HuH-7.5 (cell line): ENCODE measurements around the gene SLC35F1.
"Not testable (repeated sequence)": the region's sequence is repeated elsewhere in the genome, so short reads cannot be mapped to it uniquely, and the experiment has no call there.

Source experiments
- DNase-seq: peaks from one replicate; pipeline ENCODE4 v3.0.0; 2011; ENCODE audit warnings: low spot score

SLC35F1 gene

GRCh38 chr6:117927866-117928265 is 20.8 kb downstream of the SLC35F1 start:
- no peak for DNase-seq

- no peak for DNase-seq
These were observed 21.8 kb downstream of the SLC35F1 start for GRCh38 chr6:117928833-117929232.

GRCh38 chr6:117929501-117929900 is 22.4 kb downstream of the SLC35F1 start:
- no peak for DNase-seq

- no peak for DNase-seq
These were observed 23.6 kb downstream of the SLC35F1 start for GRCh38 chr6:117930645-117931044.

GRCh38 chr6:117932001-117932400 is 24.9 kb downstream of the SLC35F1 start:
- DNase-seq, result no peak

GRCh38 chr6:117932676-117933075 is 25.6 kb downstream of the SLC35F1 start:
- DNase-seq, result no peak

- no peak for DNase-seq
These were observed 26.4 kb downstream of the SLC35F1 start for GRCh38 chr6:117933471-117933870.

- DNase-seq, result no peak
These were observed 31.4 kb downstream of the SLC35F1 start for GRCh38 chr6:117938311-117938995.

- DNase-seq, result no peak
These were observed 40.2 kb downstream of the SLC35F1 start for GRCh38 chr6:117947234-117947633.

- no peak for DNase-seq
These were observed 44.7 kb downstream of the SLC35F1 start for GRCh38 chr6:117951783-117952182.

GRCh38 chr6:117955684-117956256 is 48.7 kb downstream of the SLC35F1 start:
- DNase-seq, result no peak

GRCh38 chr6:117956386-117956785 is 49.3 kb downstream of the SLC35F1 start:
- DNase-seq, result no peak

GRCh38 chr6:117958536-117958935 is 51.5 kb downstream of the SLC35F1 start:
- no peak for DNase-seq

GRCh38 chr6:117960877-117961276 is 53.8 kb downstream of the SLC35F1 start:
- DNase-seq, result no peak

- no peak for DNase-seq
These were observed 54.2 kb downstream of the SLC35F1 start for GRCh38 chr6:117961301-117961700.

- DNase-seq, result not testable (repeated sequence)
These were observed 58.7 kb downstream of the SLC35F1 start for GRCh38 chr6:117965763-117966162.

- no peak for DNase-seq
These were observed 64.6 kb downstream of the SLC35F1 start for GRCh38 chr6:117971637-117972036.

- DNase-seq, result no peak
These were observed 68.0 kb downstream of the SLC35F1 start for GRCh38 chr6:117974914-117975627.

GRCh38 chr6:117976030-117976651 is 69.1 kb downstream of the SLC35F1 start:
- peak; percentile 7 for DNase-seq

- DNase-seq, result no peak
These were observed 78.9 kb downstream of the SLC35F1 start for GRCh38 chr6:117985916-117986315.

- no peak for DNase-seq
These were observed 79.3 kb downstream of the SLC35F1 start for GRCh38 chr6:117986396-117986795.

- no peak for DNase-seq
These were observed 82.0 kb downstream of the SLC35F1 start for GRCh38 chr6:117989086-117989485.

GRCh38 chr6:117990151-117990550 is 83.1 kb downstream of the SLC35F1 start:
- no peak for DNase-seq
